ENCODE measurements around the gene PPARD. TPM values are rescaled to one million over a fixed set of nuclear protein-coding genes. Genes with fewer than 3 reads are reported as not detected.
"Not testable (repeated sequence)": the region's sequence is repeated elsewhere in the genome, so short reads cannot be mapped to it uniquely, and the experiment has no call there.

The PPARD gene
- total RNA-seq, 1 donor from 2014 or later = 8.2 TPM

- no peak overlapping the region for H3K4me3 ChIP-seq (ENCODE audit: low read depth, low read length)
- peak; percentile 78 for TF ChIP-seq CTCF (conservative IDR thresholded peaks at IDR 0.05; ENCODE audit: low read depth, low read length)
- no peak for DNase-seq (ENCODE audit: low read depth)
These were observed 14.9 kb upstream of the PPARD start for GRCh38 chr6:35327349-35328027.

GRCh38 chr6:35328108-35328723 is 14.1 kb upstream of the PPARD start:
- TF ChIP-seq CTCF (conservative IDR thresholded peaks at IDR 0.05; ENCODE audit: low read depth, low read length) = no peak
- H3K4me3 ChIP-seq (ENCODE audit: low read depth, low read length) = no peak overlapping the region
- no peak for DNase-seq (ENCODE audit: low read depth)

- DNase-seq (ENCODE audit: low read depth); H3K4me3 ChIP-seq (ENCODE audit: low read depth, low read length): not testable (repeated sequence)
These were observed 13.4 kb upstream of the PPARD start for GRCh38 chr6:35328965-35329364.

GRCh38 chr6:35330541-35331119 is 11.7 kb upstream of the PPARD start:
- TF ChIP-seq CTCF (conservative IDR thresholded peaks at IDR 0.05; ENCODE audit: low read depth, low read length) = no peak
- H3K4me3 ChIP-seq (ENCODE audit: low read depth, low read length) = no peak overlapping the region
- DNase-seq (ENCODE audit: low read depth) = no peak

GRCh38 chr6:35332074-35332887 is 10.1 kb upstream of the PPARD start:
- peak; percentile 37 for TF ChIP-seq CTCF (conservative IDR thresholded peaks at IDR 0.05; ENCODE audit: low read depth, low read length)
- DNase-seq (ENCODE audit: low read depth); H3K4me3 ChIP-seq (ENCODE audit: low read depth, low read length): not testable (repeated sequence)

GRCh38 chr6:35341557-35341956 is 801 bp upstream of the PPARD start:
- no peak for DNase-seq (ENCODE audit: low read depth)
- no peak for TF ChIP-seq CTCF (conservative IDR thresholded peaks at IDR 0.05; ENCODE audit: low read depth, low read length)

More at GRCh38 chr6:35341557-35341956, 801 bp upstream of the PPARD start:
- H3K4me3 ChIP-seq (ENCODE audit: low read depth, low read length) = no peak overlapping the region
